ENCODE measurements around the gene HNRNPC. TPM values are rescaled to one million over a fixed set of nuclear protein-coding genes. Genes with fewer than 3 reads are reported as not detected.

The HNRNPC gene
- total and polyA plus RNA-seq, 2 donors (not counting 1 experiment from before 2014, with no cell fraction given): 543 to 885 TPM

DNA sequence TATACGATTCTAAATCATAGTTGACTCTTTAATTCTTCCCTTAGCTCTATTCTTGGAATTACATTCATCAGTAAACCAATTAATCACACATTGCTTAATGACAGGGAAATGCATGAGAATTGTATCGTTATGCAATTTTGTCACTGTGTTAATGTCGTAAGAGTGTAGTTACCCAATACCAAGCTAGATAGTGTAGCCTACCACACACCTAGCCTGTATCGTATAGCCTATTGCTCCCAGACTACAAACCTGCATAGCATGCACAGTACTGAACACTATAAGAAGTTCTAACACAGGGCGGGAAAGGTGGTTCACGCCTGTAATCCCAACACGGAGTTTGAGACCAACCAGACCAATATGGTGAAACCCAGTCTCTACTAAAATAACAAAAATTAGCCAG is 24.7 kb downstream of the HNRNPC start:
- H3K36me3 ChIP-seq (ENCODE audit: control insufficient read depth, insufficient read depth, low read length): peaks cover 3% of the 10 kb centered on the region
- H3K27ac ChIP-seq (ENCODE audit: insufficient read depth, low read length): no peak overlapping the region
- peak in 1 of 2 donors; percentile 31 for DNase-seq (ENCODE audit: low read depth in 2 of 2)

GRCh38 chr14:21241218-21241819 is 27.9 kb downstream of the HNRNPC start:
- no peak overlapping the region for H2AFZ ChIP-seq (ENCODE audit: low read length)
- peaks cover 99% of the 10 kb centered on the region for H3K79me2 ChIP-seq (ENCODE audit: control insufficient read depth, insufficient read depth, low read length)
- H3K36me3 ChIP-seq (ENCODE audit: control insufficient read depth, insufficient read depth, low read length): peaks cover 3% of the 10 kb centered on the region
- no peaks in the 10 kb centered on the region for H3K4me1 ChIP-seq (ENCODE audit: control insufficient read depth, extremely low read depth, insufficient read depth, low read length)
- no peaks in the 10 kb centered on the region for H3K27me3 ChIP-seq (ENCODE audit: control insufficient read depth, insufficient read depth, low read length)
- no peak overlapping the region for H3K4me3 ChIP-seq (replicated peaks in 1 of 4; ENCODE audit: control extremely low read depth in 1 of 4, insufficient read depth in 1 of 4, low read depth in 3 of 4, low read length in 4 of 4)
- no peak overlapping the region for H3K4me2 ChIP-seq (ENCODE audit: extremely low read depth, insufficient read depth, low read length)
- no peak overlapping the region for H3K9ac ChIP-seq (ENCODE audit: insufficient read depth, low read length)
- peak in 1 of 2 donors; percentile 57 for DNase-seq (ENCODE audit: low read depth in 2 of 2)
- TF ChIP-seq, protein P1, sequence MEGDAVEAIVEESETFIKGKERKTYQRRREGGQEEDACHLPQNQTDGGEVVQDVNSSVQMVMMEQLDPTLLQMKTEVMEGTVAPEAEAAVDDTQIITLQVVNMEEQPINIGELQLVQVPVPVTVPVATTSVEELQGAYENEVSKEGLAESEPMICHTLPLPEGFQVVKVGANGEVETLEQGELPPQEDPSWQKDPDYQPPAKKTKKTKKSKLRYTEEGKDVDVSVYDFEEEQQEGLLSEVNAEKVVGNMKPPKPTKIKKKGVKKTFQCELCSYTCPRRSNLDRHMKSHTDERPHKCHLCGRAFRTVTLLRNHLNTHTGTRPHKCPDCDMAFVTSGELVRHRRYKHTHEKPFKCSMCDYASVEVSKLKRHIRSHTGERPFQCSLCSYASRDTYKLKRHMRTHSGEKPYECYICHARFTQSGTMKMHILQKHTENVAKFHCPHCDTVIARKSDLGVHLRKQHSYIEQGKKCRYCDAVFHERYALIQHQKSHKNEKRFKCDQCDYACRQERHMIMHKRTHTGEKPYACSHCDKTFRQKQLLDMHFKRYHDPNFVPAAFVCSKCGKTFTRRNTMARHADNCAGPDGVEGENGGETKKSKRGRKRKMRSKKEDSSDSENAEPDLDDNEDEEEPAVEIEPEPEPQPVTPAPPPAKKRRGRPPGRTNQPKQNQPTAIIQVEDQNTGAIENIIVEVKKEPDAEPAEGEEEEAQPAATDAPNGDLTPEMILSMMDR (conservative IDR thresholded peaks at IDR 0.05 in 1 of 2, IDR thresholded peaks at IDR 0.05 in 1 of 2; ENCODE audit: low read depth in 1 of 2, low read length in 2 of 2): peak in 1 of 2 donors; percentile 37
- TF ChIP-seq EZH2 (IDR thresholded peaks at IDR 0.05; ENCODE audit: low read length, missing control alignments): no peak
- no peak overlapping the region for H3K27ac ChIP-seq (ENCODE audit: insufficient read depth, low read length)
- no peaks in the 10 kb centered on the region for H3K9me3 ChIP-seq (ENCODE audit: control insufficient read depth, insufficient read depth, low read depth, low read length)
- no peaks in the 10 kb centered on the region for H4K20me1 ChIP-seq (ENCODE audit: control insufficient read depth, extremely low read depth, insufficient read depth, low read length)

More for the DNA sequence above, 24.7 kb downstream of the HNRNPC start:
- Histone ChIP-seq H3K27me3 (ENCODE audit: control insufficient read depth, insufficient read depth, low read length) (no peaks in the 10 kb centered on the region), H4K20me1 (ENCODE audit: control insufficient read depth, extremely low read depth, insufficient read depth, low read length) (peaks cover 4% of the 10 kb centered on the region), H3K9ac (ENCODE audit: insufficient read depth, low read length) (no peak overlapping the region), H3K4me2 (ENCODE audit: extremely low read depth, insufficient read depth, low read length) (no peak overlapping the region), H3K79me2 (ENCODE audit: control insufficient read depth, insufficient read depth, low read length) (peaks cover 99% of the 10 kb centered on the region), H3K4me3 (replicated peaks in 1 of 4; ENCODE audit: control extremely low read depth in 1 of 4, insufficient read depth in 1 of 4, low read depth in 3 of 4, low read length in 4 of 4) (no peak overlapping the region), H3K4me1 (ENCODE audit: control insufficient read depth, extremely low read depth, insufficient read depth, low read length) (no peaks in the 10 kb centered on the region), H3K9me3 (ENCODE audit: control insufficient read depth, insufficient read depth, low read depth, low read length) (no peaks in the 10 kb centered on the region), H2AFZ (ENCODE audit: low read length) (no peak overlapping the region)
- TF ChIP-seq EZH2 (IDR thresholded peaks at IDR 0.05; ENCODE audit: low read length, missing control alignments): no peak
- TF ChIP-seq, protein P1 (conservative IDR thresholded peaks at IDR 0.05 in 1 of 2, IDR thresholded peaks at IDR 0.05 in 1 of 2; ENCODE audit: low read depth in 1 of 2, low read length in 2 of 2): no peak

- TF ChIP-seq, protein P1 (conservative IDR thresholded peaks at IDR 0.05 in 1 of 2, IDR thresholded peaks at IDR 0.05 in 1 of 2; ENCODE audit: low read depth in 1 of 2, low read length in 2 of 2): no peak
- TF ChIP-seq EZH2 (IDR thresholded peaks at IDR 0.05; ENCODE audit: low read length, missing control alignments): no peak
- H3K4me3 ChIP-seq (replicated peaks in 1 of 4; ENCODE audit: control extremely low read depth in 1 of 4, insufficient read depth in 1 of 4, low read depth in 3 of 4, low read length in 4 of 4): no peak overlapping the region
Measured at GRCh38 chr14:21240417-21240816, 28.8 kb downstream of the HNRNPC start.

More at GRCh38 chr14:21240417-21240816, 28.8 kb downstream of the HNRNPC start:
- Histone ChIP-seq H3K4me1 (ENCODE audit: control insufficient read depth, extremely low read depth, insufficient read depth, low read length) (no peaks in the 10 kb centered on the region), H4K20me1 (ENCODE audit: control insufficient read depth, extremely low read depth, insufficient read depth, low read length) (no peaks in the 10 kb centered on the region), H3K4me2 (ENCODE audit: extremely low read depth, insufficient read depth, low read length) (no peak overlapping the region), H3K27ac (ENCODE audit: insufficient read depth, low read length) (no peak overlapping the region), H3K36me3 (ENCODE audit: control insufficient read depth, insufficient read depth, low read length) (peaks cover 3% of the 10 kb centered on the region), H3K79me2 (ENCODE audit: control insufficient read depth, insufficient read depth, low read length) (peaks cover 99% of the 10 kb centered on the region), H3K9ac (ENCODE audit: insufficient read depth, low read length) (no peak overlapping the region), H3K9me3 (ENCODE audit: control insufficient read depth, insufficient read depth, low read depth, low read length) (no peaks in the 10 kb centered on the region), H2AFZ (ENCODE audit: low read length) (no peak overlapping the region), H3K27me3 (ENCODE audit: control insufficient read depth, insufficient read depth, low read length) (no peaks in the 10 kb centered on the region)
- no peak for DNase-seq (ENCODE audit: low read depth in 2 of 2)

Measured in fibroblast of lung (primary cell).